PC-3 (cell line): ENCODE data around the gene RRM1. TPM values are rescaled to one million over a fixed set of nuclear protein-coding genes. Genes with fewer than 3 reads are reported as not detected.
"Not testable (repeated sequence)": the region's sequence is repeated elsewhere in the genome, so short reads cannot be mapped to it uniquely, and the experiment has no call there.

Experiments used
- ATAC-seq: fragments of 200-7000 bp; cut with Tn5 transposase; 2 replicates; pipeline ENCODE4 v1.9.1; 2020; ENCODE audit warnings: mild to moderate bottlenecking, moderate library complexity
- BruUV-seq: library from RNA; stranded (reverse); fragments of 400-500 nt; replicated peaks from 2 replicates; lab custom pipeline; 2021; lab: Mats Ljungman, UMichigan
- CTCF ChIA-PET: fragments of 300-600 bp; sonication (Branson Sonifier 250); formaldehyde crosslinking; loops from one replicate; lab custom pipeline; 2022; ENCODE audit warnings: antibody characterized with exemption; lab: Charles Lee
- POLR2A ChIA-PET: fragments of 300-600 bp; sonication (Branson Sonifier 250); formaldehyde crosslinking; loops from one replicate; lab custom pipeline; 2022; ENCODE audit warnings: antibody characterized with exemption; ENCODE audit not compliant: unreplicated experiment; lab: Charles Lee
- DNase-seq: peaks from one replicate; pipeline ENCODE4 v3.0.0-alpha.2; 2015
- H2AFZ ChIP-seq: fragments of 300-600 bp; sonication (generic); 2 replicates; pipeline ENCODE4 v1.6.0; 2016; ENCODE audit warnings: antibody characterized with exemption, low read length
- H3F3A ChIP-seq: fragments of 300-600 bp; sonication (generic); one replicate; pipeline ENCODE4 v1.6.0; 2017; ENCODE audit warnings: antibody characterized with exemption, low read length, control low read depth, mild to moderate bottlenecking; ENCODE audit not compliant: unreplicated experiment
- H3K27ac ChIP-seq: fragments of 300-600 bp; sonication (generic); 2 replicates; pipeline ENCODE4 v1.5.1; 2016; ENCODE audit warnings: mild to moderate bottlenecking, low read length
- H3K27me3 ChIP-seq: fragments of 300-600 bp; sonication (generic); 2 replicates; pipeline ENCODE4 v1.6.1; 2016; ENCODE audit warnings: low read length, mixed read lengths
- H3K36me3 ChIP-seq: fragments of 300-600 bp; sonication (generic); 2 replicates; pipeline ENCODE4 v1.6.1; 2016; ENCODE audit warnings: low read depth, mixed run types, low read length, mixed read lengths
- H3K4me1 ChIP-seq: fragments of 300-600 bp; sonication (generic); 2 replicates; pipeline ENCODE4 v1.5.1; 2016; ENCODE audit warnings: low read length; ENCODE audit not compliant: insufficient read depth
- H3K4me2 ChIP-seq: fragments of 300-600 bp; sonication (generic); 2 replicates; pipeline ENCODE4 v1.6.0; 2016; ENCODE audit warnings: low read length
- H3K4me3 ChIP-seq: fragments of 300-600 bp; sonication (generic); 2 replicates; pipeline ENCODE4 v1.5.1; 2016; ENCODE audit warnings: mild to moderate bottlenecking, low read length, mixed read lengths
- H3K79me2 ChIP-seq: fragments of 300-600 bp; sonication (generic); 2 replicates; pipeline ENCODE4 v1.6.1; 2017; ENCODE audit warnings: low read length, mixed read lengths
- H3K9ac ChIP-seq: fragments of 300-600 bp; sonication (generic); 2 replicates; pipeline ENCODE4 v1.6.0; 2016; ENCODE audit warnings: mild to moderate bottlenecking, low read length
- H3K9me2 ChIP-seq: fragments of 300-600 bp; sonication (generic); replicated peaks from 2 replicates; pipeline ENCODE4 v1.6.1; 2016; ENCODE audit warnings: mixed run types, low read length, mixed read lengths
- H3K9me3 ChIP-seq: fragments of 300-600 bp; sonication (generic); 2 replicates; pipeline ENCODE4 v1.6.1; 2016; ENCODE audit warnings: low read length, mixed read lengths
- H4K20me1 ChIP-seq: fragments of 300-600 bp; sonication (generic); 2 replicates; pipeline ENCODE4 v1.6.1; 2016; ENCODE audit warnings: low read length, mixed read lengths
- CTCF ChIP-seq: fragments of 300-600 bp; sonication (generic); conservative IDR thresholded peaks from 2 replicates; pipeline ENCODE4 v1.5.1; 2017; ENCODE audit warnings: antibody characterized with exemption, low read depth, mild to moderate bottlenecking, low read length
- EZH2 ChIP-seq: fragments of 300-600 bp; sonication (generic); IDR thresholded peaks from one replicate; pipeline ENCODE4 v1.6.1; 2017; ENCODE audit warnings: antibody characterized with exemption, mild to moderate bottlenecking, low read length; ENCODE audit not compliant: unreplicated experiment
- EZH2phosphoT487 ChIP-seq: fragments of 300-600 bp; sonication (generic); IDR thresholded peaks from 2 replicates; pipeline ENCODE4 v1.6.1; 2018; ENCODE audit warnings: mild to moderate bottlenecking, antibody characterized with exemption, low read length, borderline replicate concordance
- intact Hi-C: fragments of 100-400 bp; cut with micrococcal nuclease; formaldehyde crosslinking; loops from 2 replicates; pipeline ENCODE4 v1.9.0; 2023
- total RNA-seq: library from RNA; depleted of rRNA; stranded (reverse); fragments of >200 nt; gene quantifications from 2 replicates; pipeline ENCODE4 v1.2.3, GENCODE V29; 2014

The RRM1 gene
- total RNA-seq, 1 experiment from 2014 or later, result 106 TPM

- Histone ChIP-seq H3F3A (no peaks in the 10 kb centered on the region), H3K9me3 (no peaks in the 10 kb centered on the region), H3K9me2 (no peaks in the 10 kb centered on the region), H3K27ac (no peak overlapping the region), H2AFZ (no peak overlapping the region), H3K4me3 (no peak overlapping the region), H3K79me2 (no peaks in the 10 kb centered on the region), H3K4me2 (no peak overlapping the region), H4K20me1 (no peaks in the 10 kb centered on the region), H3K36me3 (peaks cover 64% of the 10 kb centered on the region), H3K9ac (no peak overlapping the region), H3K4me1 (no peaks in the 10 kb centered on the region), H3K27me3 (no peaks in the 10 kb centered on the region)
- ATAC-seq, result no peak
- POLR2A ChIA-PET, result no interaction called here
- intact Hi-C loops, result no loop called here
- no peak for DNase-seq
- BruUV-seq, result no TSS peak
- no peak for TF ChIP-seq CTCF
- no peak for TF ChIP-seq EZH2
- TF ChIP-seq EZH2phosphoT487, result no peak
- CTCF ChIA-PET, result no interaction called here
Measured at GRCh38 chr11:4127357-4127756, 32.8 kb downstream of the RRM1 start.

GRCh38 chr11:4130219-4130618, 35.6 kb downstream of the RRM1 start:
- intact Hi-C loops, H3K9ac ChIP-seq, H3F3A ChIP-seq, H3K27me3 ChIP-seq, H3K4me2 ChIP-seq, H3K27ac ChIP-seq, H3K9me2 ChIP-seq, H4K20me1 ChIP-seq, H3K9me3 ChIP-seq, H3K4me3 ChIP-seq, POLR2A ChIA-PET, DNase-seq, H2AFZ ChIP-seq, H3K79me2 ChIP-seq, BruUV-seq, H3K4me1 ChIP-seq, CTCF ChIA-PET, ATAC-seq: not testable (repeated sequence)
- peaks cover 57% of the 10 kb centered on the region for H3K36me3 ChIP-seq

- Histone ChIP-seq H3F3A (no peaks in the 10 kb centered on the region), H3K9me3 (no peaks in the 10 kb centered on the region), H3K9ac (no peak overlapping the region), H4K20me1 (no peaks in the 10 kb centered on the region), H3K27me3 (no peaks in the 10 kb centered on the region), H3K4me3 (no peak overlapping the region), H3K4me1 (peaks cover 9% of the 10 kb centered on the region), H3K36me3 (peaks cover 48% of the 10 kb centered on the region), H3K27ac (peak overlapping the region; percentile 60), H3K79me2 (no peaks in the 10 kb centered on the region), H3K9me2 (no peaks in the 10 kb centered on the region), H3K4me2 (peak overlapping the region; percentile 7; the same call in 1 of the 2 replicates), H2AFZ (no peak overlapping the region)
- intact Hi-C loops, result no loop called here
- no TSS peak for BruUV-seq
- ATAC-seq (peak; percentile 95), DNase-seq (peak; percentile 68)
- ChIA-PET POLR2A (no interaction called here), CTCF (no interaction called here)
- TF ChIP-seq EZH2, result no peak
Measured at GRCh38 chr11:4134806-4135205, 40.2 kb downstream of the RRM1 start.

GRCh38 chr11:4138497-4138896, 43.9 kb downstream of the RRM1 start:
- Histone ChIP-seq H3K4me2 (no peak overlapping the region), H3K9me2 (no peaks in the 10 kb centered on the region), H3K27me3 (no peaks in the 10 kb centered on the region), H3K4me3 (no peak overlapping the region), H3K9me3 (no peaks in the 10 kb centered on the region), H3K27ac (no peak overlapping the region), H3K4me1 (peaks cover 9% of the 10 kb centered on the region), H2AFZ (no peak overlapping the region), H3K9ac (no peak overlapping the region), H4K20me1 (no peaks in the 10 kb centered on the region), H3F3A (no peaks in the 10 kb centered on the region), H3K36me3 (peaks cover 55% of the 10 kb centered on the region), H3K79me2 (no peaks in the 10 kb centered on the region)
- TF ChIP-seq CTCF (no peak), EZH2phosphoT487 (no peak), EZH2 (no peak)
- TSS peak; percentile 66 for BruUV-seq
- DNase-seq (no peak), ATAC-seq (no peak)
- POLR2A ChIA-PET, result no interaction called here
- CTCF ChIA-PET, result no interaction called here
- intact Hi-C loops, result no loop called here
